Kidney epithelial cell (primary cell): Measurements from ENCODE around the gene MRPS2. TPM values are rescaled to one million over a fixed set of nuclear protein-coding genes. Genes with fewer than 3 reads are reported as not detected.
"Not testable (repeated sequence)": the region's sequence is repeated elsewhere in the genome, so short reads cannot be mapped to it uniquely, and the experiment has no call there.

Source experiments
- DNase-seq: peaks from one replicate; pipeline ENCODE4 v3.0.0-alpha.2; 2010; ENCODE audit warnings: low read depth
- H3K27me3 ChIP-seq: 2 replicates; pipeline ENCODE4 v1.6.0; 2011; ENCODE audit warnings: low read length; ENCODE audit not compliant: control insufficient read depth, insufficient read depth
- H3K36me3 ChIP-seq: 2 replicates; pipeline ENCODE4 v1.5.1; 2011; ENCODE audit warnings: low read length; ENCODE audit not compliant: control insufficient read depth, insufficient read depth
- H3K4me3 ChIP-seq: 2 replicates; pipeline ENCODE4 v1.5.1; 2011; ENCODE audit warnings: low read depth, mild to moderate bottlenecking, control low read depth, low read length
- CTCF ChIP-seq: IDR thresholded peaks from 2 replicates; pipeline ENCODE4 v1.5.1; 2011; ENCODE audit warnings: mild to moderate bottlenecking, moderate library complexity, low read length, control low read depth, inconsistent platforms; ENCODE audit not compliant: insufficient read depth, poor library complexity, severe bottlenecking
- total RNA-seq: library from RNA; depleted of rRNA; stranded (reverse); fragments of >200 nt; gene quantifications from 2 replicates; pipeline ENCODE4 v1.2.3, GENCODE V29; 2015

MRPS2 gene
- total RNA-seq, 1 donor from 2014 or later, result 72.4 TPM

- Histone ChIP-seq H3K36me3 (no peaks in the 10 kb centered on the region), H3K27me3 (no peaks in the 10 kb centered on the region), H3K4me3 (no peak overlapping the region)
- no peak for DNase-seq
- no peak for TF ChIP-seq CTCF
These were observed 26.5 kb downstream of the MRPS2 start for GRCh38 chr9:135526730-135527571.

DNA sequence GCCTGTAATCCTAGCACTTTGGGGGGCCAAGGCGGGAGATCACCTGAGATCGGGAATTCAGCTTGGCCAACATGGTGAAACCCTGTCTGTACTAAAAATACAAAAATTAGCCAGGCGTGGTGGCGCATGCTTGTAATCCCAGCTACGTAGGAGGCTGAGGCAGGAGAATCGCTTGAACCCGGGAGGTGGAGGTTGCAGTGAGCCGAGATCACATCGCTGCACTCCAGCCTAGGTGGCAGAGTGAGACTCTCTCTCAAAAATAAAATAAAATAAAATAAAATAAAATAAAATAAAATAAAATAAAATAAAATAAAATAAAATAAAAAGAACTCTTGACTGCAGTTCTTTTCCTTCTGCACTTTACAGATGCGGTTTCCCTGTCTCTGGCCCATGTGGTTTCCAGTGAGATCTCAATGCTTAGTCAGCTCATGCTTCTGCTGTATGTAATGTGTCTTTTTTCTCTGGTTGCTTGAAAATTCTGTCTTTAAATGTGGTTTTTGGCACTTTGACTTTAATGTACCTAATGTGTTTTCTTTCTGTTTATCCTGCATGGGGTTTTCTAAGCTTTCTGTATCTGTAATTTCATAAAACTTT lies 28.5 kb downstream of the MRPS2 start:
- not testable (repeated sequence) for H3K27me3 ChIP-seq, DNase-seq, H3K4me3 ChIP-seq, H3K36me3 ChIP-seq

GRCh38 chr9:135530146-135530545 lies 29.7 kb downstream of the MRPS2 start:
- TF ChIP-seq CTCF, result no peak
- H3K36me3 ChIP-seq, result no peaks in the 10 kb centered on the region
- H3K4me3 ChIP-seq, result no peak overlapping the region

DNA sequence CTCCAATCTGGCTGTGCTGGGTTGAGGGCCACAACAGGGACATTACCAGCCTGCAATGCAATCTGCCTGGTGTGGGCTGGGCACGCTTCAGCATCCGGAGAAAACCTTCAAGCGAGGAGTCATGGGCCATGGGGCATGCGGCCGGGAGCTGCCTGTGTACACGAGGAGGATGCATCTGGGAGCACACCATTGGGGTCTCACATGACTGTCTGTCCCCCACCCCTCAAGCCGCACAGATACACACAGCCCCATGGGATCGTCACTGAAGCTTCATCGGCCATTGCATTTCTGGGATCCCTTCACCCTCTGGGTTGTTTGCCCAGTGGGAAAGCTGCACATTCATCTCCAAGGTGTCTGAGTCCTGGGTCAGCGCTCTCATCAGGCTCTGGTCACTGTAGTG lies 30.6 kb downstream of the MRPS2 start:
- Histone ChIP-seq H3K4me3 (no peak overlapping the region), H3K27me3 (no peaks in the 10 kb centered on the region), H3K36me3 (no peaks in the 10 kb centered on the region)
- no peak for DNase-seq
- no peak for TF ChIP-seq CTCF

More at GRCh38 chr9:135530146-135530545, 29.7 kb downstream of the MRPS2 start:
- no peaks in the 10 kb centered on the region for H3K27me3 ChIP-seq
- DNase-seq, result no peak

DNA sequence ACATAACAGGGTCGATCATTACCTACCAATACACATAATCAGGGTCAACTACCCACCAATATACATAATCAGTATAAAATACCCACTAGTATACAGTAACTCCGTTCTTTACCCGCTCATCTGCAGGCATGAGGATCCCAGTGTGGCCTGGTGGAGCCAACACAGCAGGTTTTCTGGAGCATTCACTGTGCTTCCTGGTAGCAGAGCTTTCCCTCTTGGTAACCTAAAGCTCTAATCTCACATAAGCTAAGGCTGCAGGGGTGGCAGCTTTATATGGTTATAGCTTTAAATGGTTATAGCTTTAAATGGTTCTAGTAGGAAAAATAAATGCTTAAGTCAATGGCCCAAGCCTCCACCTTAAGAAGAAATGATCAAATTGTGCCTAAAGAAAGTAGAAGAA lies 32.6 kb downstream of the MRPS2 start:
- Histone ChIP-seq H3K27me3 (no peaks in the 10 kb centered on the region), H3K36me3 (no peaks in the 10 kb centered on the region), H3K4me3 (no peak overlapping the region)
- no peak for DNase-seq
- TF ChIP-seq CTCF, result no peak

DNA sequence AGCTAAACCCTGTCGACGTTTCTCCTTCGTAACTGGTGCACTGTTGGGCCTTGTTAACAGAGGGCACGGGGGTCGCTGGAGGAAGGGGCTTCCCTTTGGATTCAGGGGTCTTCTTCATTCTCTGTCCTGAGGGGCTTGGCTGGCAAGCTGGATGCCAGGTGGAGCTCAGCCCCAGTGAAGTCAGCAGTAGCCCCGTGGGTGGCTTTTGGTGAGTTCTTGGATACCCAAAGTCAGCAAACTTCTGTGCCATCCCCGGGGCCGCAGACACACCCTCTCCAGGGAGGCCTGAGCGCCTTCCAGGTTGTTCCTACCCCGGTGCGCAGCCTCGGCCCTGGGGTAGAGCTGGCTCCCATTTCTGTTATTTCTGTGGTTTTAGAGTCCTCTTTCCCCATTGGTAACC lies 33.2 kb downstream of the MRPS2 start:
- DNase-seq, result no peak
- H3K4me3 ChIP-seq, result no peak overlapping the region
- TF ChIP-seq CTCF, result no peak
- H3K36me3 ChIP-seq, result no peaks in the 10 kb centered on the region
- no peaks in the 10 kb centered on the region for H3K27me3 ChIP-seq

GRCh38 chr9:135534192-135534711 lies 33.8 kb downstream of the MRPS2 start:
- DNase-seq, H3K4me3 ChIP-seq, H3K27me3 ChIP-seq, H3K36me3 ChIP-seq: not testable (repeated sequence)

DNA sequence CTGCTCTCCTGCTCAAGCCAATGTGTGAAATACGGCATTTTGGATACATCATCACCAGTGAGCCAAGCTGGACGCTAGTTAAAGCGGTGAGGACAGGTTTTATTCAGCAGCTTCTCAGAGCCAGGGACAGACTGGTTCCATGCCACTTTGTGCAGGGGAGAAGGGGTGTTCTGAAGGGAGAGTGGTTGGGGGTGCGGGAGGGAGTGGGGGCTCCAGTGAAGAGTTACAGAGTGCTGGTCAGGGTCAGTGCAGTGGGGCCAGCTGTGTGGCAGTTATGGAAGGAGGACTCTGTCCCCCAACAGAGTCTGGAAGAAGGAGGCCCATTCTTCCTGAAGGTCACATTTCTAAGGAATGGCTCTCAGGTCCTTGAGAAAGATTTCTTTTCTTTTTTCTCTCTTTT lies 34.3 kb downstream of the MRPS2 start:
- H3K4me3 ChIP-seq, DNase-seq: not testable (repeated sequence)

DNA sequence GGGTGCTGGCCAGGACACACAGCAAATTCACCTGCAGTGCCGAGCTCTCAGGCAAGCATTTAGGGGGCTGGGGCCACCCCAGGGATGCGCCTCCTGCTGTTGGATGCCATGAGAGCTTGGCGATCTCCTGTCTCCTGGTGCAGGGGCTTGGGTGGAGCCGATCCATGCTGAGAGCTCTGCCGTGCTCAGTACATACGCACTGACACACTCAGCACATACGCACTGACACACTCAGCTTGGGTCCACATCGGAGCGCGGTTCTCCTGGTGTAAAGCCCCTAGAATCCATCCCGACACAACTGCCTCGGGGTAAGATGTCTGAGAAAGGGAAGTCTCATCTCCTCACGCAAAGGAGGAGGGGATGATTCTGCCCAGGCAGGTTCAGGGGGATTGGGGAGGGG lies 35.1 kb downstream of the MRPS2 start:
- H3K36me3 ChIP-seq, DNase-seq, H3K4me3 ChIP-seq, H3K27me3 ChIP-seq: not testable (repeated sequence)

More for the DNA sequence above, 34.3 kb downstream of the MRPS2 start:
- H3K27me3 ChIP-seq, H3K36me3 ChIP-seq: not testable (repeated sequence)
